OCI-LY7 (cell line): Measurements from ENCODE around the gene GDA.

ENCODE experiments used
- CTCF ChIP-seq: fragments of 200-600 bp; sonication (generic); conservative IDR thresholded peaks from 2 replicates; pipeline ENCODE4 v1.5.1; 2014; ENCODE audit warnings: mild to moderate bottlenecking, antibody characterized with exemption, low read length, moderate library complexity, mixed read lengths
- EZH2phosphoT487 ChIP-seq: fragments of 200-600 bp; sonication (generic); IDR thresholded peaks from 2 replicates; pipeline ENCODE4 v1.6.1; 2018; ENCODE audit warnings: low read depth, borderline replicate concordance, mild to moderate bottlenecking, mixed run types, antibody characterized with exemption, low read length, moderate library complexity, mixed read lengths

GRCh38 chr9:72276429-72276828 is 127.2 kb downstream of the GDA start:
- TF ChIP-seq CTCF = no peak
- TF ChIP-seq EZH2phosphoT487 = no peak
